HCT116 (cell line): Measurements from ENCODE around the gene SCFD2.

Experiments used
- CTCF ChIP-seq, 3 experiments: fragments of 200-600 bp in 1 of 3; sonication (generic) in 1 of 3; IDR thresholded peaks in 2 of 3; conservative IDR thresholded peaks in 1 of 3; 2 replicates each; pipeline ENCODE4 v1.5.1; 2012 to 2017; ENCODE audit warnings: low read depth in 2 of 3, low read length in 2 of 3, antibody characterized with exemption in 1 of 3, borderline replicate concordance in 1 of 3, control low read depth in 1 of 3, mild to moderate bottlenecking in 1 of 3, mixed read lengths in 1 of 3, mixed run types in 1 of 3, moderate library complexity in 1 of 3; ENCODE audit not compliant: insufficient read depth in 1 of 3
- FOSL1 ChIP-seq: IDR thresholded peaks from 2 replicates; pipeline ENCODE4 v1.6.1; 2012; ENCODE audit warnings: low read depth
- POLR2A ChIP-seq: IDR thresholded peaks from 2 replicates; pipeline ENCODE4 v1.7.0; 2011; ENCODE audit warnings: borderline replicate concordance; ENCODE audit not compliant: insufficient read depth, insufficient read length; ENCODE audit errors: extremely low read depth

- TF ChIP-seq FOSL1 (no peak), POLR2A (no peak), CTCF (IDR thresholded peaks at IDR 0.05 in 2 of 3, conservative IDR thresholded peaks at IDR 0.05 in 1 of 3; ENCODE audit: borderline replicate concordance in 1 of 3, insufficient read depth in 1 of 3, low read depth in 2 of 3, low read length in 2 of 3) (no peak)
Observed at GRCh38 chr4:53349091-53349491, 16.8 kb downstream of the SCFD2 start.
